GM12878 (cell line): ENCODE results near the gene BHLHA9. TPM values are rescaled to one million over a fixed set of nuclear protein-coding genes. Genes with fewer than 3 reads are reported as not detected.

Experiments used
- ATF3 ChIP-seq: IDR thresholded peaks from 2 replicates; pipeline ENCODE4 v1.6.1; 2011; ENCODE audit warnings: low read depth, mild to moderate bottlenecking, low read length, moderate library complexity, borderline replicate concordance; ENCODE audit errors: extremely low read depth
- BHLHE40 ChIP-seq, 2 experiments: fragments of 450-650 bp in 1 of 2; IDR thresholded peaks; 2 replicates each; pipeline ENCODE4 v1.6.1; 2011 to 2017; ENCODE audit warnings: low read depth in 2 of 2, borderline replicate concordance in 1 of 2, improper control_type of control experiment in 1 of 2, low read length in 1 of 2, mild to moderate bottlenecking in 1 of 2
- BRCA1 ChIP-seq: IDR thresholded peaks from 2 replicates; pipeline ENCODE4 v1.6.1; 2011; ENCODE audit warnings: low read depth, low read length, improper control_type of control experiment
- CBX5 ChIP-seq: sonication (generic); IDR thresholded peaks from 2 replicates; pipeline ENCODE4 v1.6.1; 2016; ENCODE audit warnings: low read depth, moderate library complexity, mild to moderate bottlenecking, inconsistent platforms
- CEBPB ChIP-seq, 2 experiments: fragments of 150-350 bp in 1 of 2; IDR thresholded peaks; 2 replicates each; pipeline ENCODE4 v1.6.1; 2012 to 2014; ENCODE audit warnings: low read depth in 2 of 2, low read length in 2 of 2, borderline replicate concordance in 1 of 2, inconsistent platforms in 1 of 2
- CREB1 ChIP-seq: IDR thresholded peaks from 2 replicates; pipeline ENCODE4 v1.6.1; 2012; ENCODE audit warnings: low read depth, mild to moderate bottlenecking, inconsistent platforms
- CREM ChIP-seq: IDR thresholded peaks from 2 replicates; pipeline ENCODE4 v1.6.1; 2014; ENCODE audit warnings: antibody characterized with exemption, low read depth
- FOXK2 ChIP-seq: fragments of 450-650 bp; IDR thresholded peaks from 2 replicates; pipeline ENCODE4 v1.6.1; 2017; ENCODE audit warnings: mild to moderate bottlenecking, moderate library complexity
- IKZF1 ChIP-seq: fragments of 450-650 bp; conservative IDR thresholded peaks from 2 replicates; pipeline ENCODE4 v1.6.1; 2017; ENCODE audit warnings: antibody characterized with exemption, mild to moderate bottlenecking
- MTA3 ChIP-seq: IDR thresholded peaks from 2 replicates; pipeline ENCODE4 v1.6.1; 2012; ENCODE audit warnings: low read length, inconsistent platforms, borderline replicate concordance
- NFXL1 ChIP-seq: fragments of 450-650 bp; IDR thresholded peaks from 2 replicates; pipeline ENCODE4 v1.6.1; 2017; ENCODE audit warnings: antibody characterized with exemption, mild to moderate bottlenecking, borderline replicate concordance
- PBX3 ChIP-seq: IDR thresholded peaks from 2 replicates; pipeline ENCODE4 v1.6.1; 2011; ENCODE audit warnings: mild to moderate bottlenecking, low read depth, low read length, moderate library complexity; ENCODE audit not compliant: insufficient replicate concordance
- RBBP5 ChIP-seq: fragments of 200-600 bp; sonication (generic); conservative IDR thresholded peaks from 2 replicates; pipeline ENCODE4 v1.6.1; 2016
- SP1 ChIP-seq: IDR thresholded peaks from one replicate; pipeline ENCODE4 v1.6.1; 2011; ENCODE audit warnings: low read depth, low read length
- SPI1 ChIP-seq: IDR thresholded peaks from 2 replicates; pipeline ENCODE4 v1.6.1; 2011; ENCODE audit warnings: low read depth, mild to moderate bottlenecking, low read length, moderate library complexity, borderline replicate concordance; ENCODE audit not compliant: insufficient read depth
- TAF1 ChIP-seq: IDR thresholded peaks from 2 replicates; pipeline ENCODE4 v1.6.1; 2011; ENCODE audit warnings: mild to moderate bottlenecking, low read depth, low read length, borderline replicate concordance
- ZNF592 ChIP-seq: fragments of 450-650 bp; IDR thresholded peaks from 2 replicates; pipeline ENCODE4 v1.6.1; 2017; ENCODE audit warnings: mild to moderate bottlenecking, moderate library complexity
- polyA plus RNA-seq, 11 experiments: library from polyadenylated mRNA; depleted of rRNA in 4 of 11; unstranded in 6 of 11; stranded (reverse) in 5 of 11; fragments of >200 nt; fragmentation: Nextera tagmentation in 4 of 11; fragmentation: Illumina TruSeq in 1 of 11; extraction: Ambion mirVana in 4 of 11; extraction: Trizol in 1 of 11; gene quantifications; 1 replicate in 1 of 11; 2 replicates in 10 of 11; pipeline versions ENCODE4 v1.2.1 to v1.2.3, GENCODE V29; 2011 to 2016; ENCODE audit warnings: inconsistent platforms in 2 of 11, missing spikeins in 2 of 11, low read depth in 1 of 11
- total RNA-seq, 4 experiments: library from RNA; depleted of rRNA in 3 of 4; stranded (reverse); fragments of >200 nt in 3 of 4; fragmentation: Illumina TruSeq in 1 of 4; extraction: Trizol in 1 of 4; gene quantifications; 2 replicates each; pipeline versions ENCODE4 v1.2.1 to v1.2.3, GENCODE V29; 2013 to 2021
- TF ChIP-seq, protein P1 (sequence below): IDR thresholded peaks from 2 replicates; pipeline ENCODE4 v1.6.1; 2012; ENCODE audit warnings: improper control_type of control experiment, low read depth, low read length; ENCODE audit not compliant: insufficient replicate concordance

The BHLHA9 gene
- total and polyA plus RNA-seq, 10 of the 15 experiments (the other 5 are each of a cell fraction or from before 2014, with no cell fraction given), result not detected

- TF ChIP-seq ZNF592 (no peak), CREB1 (peak; percentile 75), MTA3 (no peak), CBX5 (no peak; the same call in 1 of the 2 replicates), CREM (0 out of 2 replicates have a peak, but pooled peaks have one; percentile 33), CEBPB (IDR thresholded peaks at IDR 0.05; ENCODE audit: borderline replicate concordance in 1 of 2, low read depth in 2 of 2, low read length in 2 of 2) (no peak), SP1 (no peak), BHLHE40 (IDR thresholded peaks at IDR 0.05; ENCODE audit: borderline replicate concordance in 1 of 2, low read depth in 2 of 2, low read length in 1 of 2) (peak; percentile 85 to 87), PBX3 (peak; percentile 5), FOXK2 (no peak), BRCA1 (no peak), TAF1 (peak; percentile 56; the same call in 1 of the 2 replicates), NFXL1 (no peak), IKZF1 (peak; percentile 68), RBBP5 (no peak), SPI1 (no peak), ATF3 (no peak)
- TF ChIP-seq, protein P1, sequence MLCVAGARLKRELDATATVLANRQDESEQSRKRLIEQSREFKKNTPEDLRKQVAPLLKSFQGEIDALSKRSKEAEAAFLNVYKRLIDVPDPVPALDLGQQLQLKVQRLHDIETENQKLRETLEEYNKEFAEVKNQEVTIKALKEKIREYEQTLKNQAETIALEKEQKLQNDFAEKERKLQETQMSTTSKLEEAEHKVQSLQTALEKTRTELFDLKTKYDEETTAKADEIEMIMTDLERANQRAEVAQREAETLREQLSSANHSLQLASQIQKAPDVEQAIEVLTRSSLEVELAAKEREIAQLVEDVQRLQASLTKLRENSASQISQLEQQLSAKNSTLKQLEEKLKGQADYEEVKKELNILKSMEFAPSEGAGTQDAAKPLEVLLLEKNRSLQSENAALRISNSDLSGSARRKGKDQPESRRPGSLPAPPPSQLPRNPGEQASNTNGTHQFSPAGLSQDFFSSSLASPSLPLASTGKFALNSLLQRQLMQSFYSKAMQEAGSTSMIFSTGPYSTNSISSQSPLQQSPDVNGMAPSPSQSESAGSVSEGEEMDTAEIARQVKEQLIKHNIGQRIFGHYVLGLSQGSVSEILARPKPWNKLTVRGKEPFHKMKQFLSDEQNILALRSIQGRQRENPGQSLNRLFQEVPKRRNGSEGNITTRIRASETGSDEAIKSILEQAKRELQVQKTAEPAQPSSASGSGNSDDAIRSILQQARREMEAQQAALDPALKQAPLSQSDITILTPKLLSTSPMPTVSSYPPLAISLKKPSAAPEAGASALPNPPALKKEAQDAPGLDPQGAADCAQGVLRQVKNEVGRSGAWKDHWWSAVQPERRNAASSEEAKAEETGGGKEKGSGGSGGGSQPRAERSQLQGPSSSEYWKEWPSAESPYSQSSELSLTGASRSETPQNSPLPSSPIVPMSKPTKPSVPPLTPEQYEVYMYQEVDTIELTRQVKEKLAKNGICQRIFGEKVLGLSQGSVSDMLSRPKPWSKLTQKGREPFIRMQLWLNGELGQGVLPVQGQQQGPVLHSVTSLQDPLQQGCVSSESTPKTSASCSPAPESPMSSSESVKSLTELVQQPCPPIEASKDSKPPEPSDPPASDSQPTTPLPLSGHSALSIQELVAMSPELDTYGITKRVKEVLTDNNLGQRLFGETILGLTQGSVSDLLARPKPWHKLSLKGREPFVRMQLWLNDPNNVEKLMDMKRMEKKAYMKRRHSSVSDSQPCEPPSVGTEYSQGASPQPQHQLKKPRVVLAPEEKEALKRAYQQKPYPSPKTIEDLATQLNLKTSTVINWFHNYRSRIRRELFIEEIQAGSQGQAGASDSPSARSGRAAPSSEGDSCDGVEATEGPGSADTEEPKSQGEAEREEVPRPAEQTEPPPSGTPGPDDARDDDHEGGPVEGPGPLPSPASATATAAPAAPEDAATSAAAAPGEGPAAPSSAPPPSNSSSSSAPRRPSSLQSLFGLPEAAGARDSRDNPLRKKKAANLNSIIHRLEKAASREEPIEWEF, result no peak
Observed at GRCh38 chr17:1227917-1228780, 42.1 kb upstream of the BHLHA9 start (continued).
